PFSK-1 (cell line): Measurements from ENCODE around the gene KRIT1.

Source experiments
- REST ChIP-seq, 2 experiments: IDR thresholded peaks; 2 replicates each; pipeline versions ENCODE4 v1.6.1 to v1.8.0; 2011 to 2012; ENCODE audit warnings: low read depth in 2 of 2, low read length in 2 of 2, control low read depth in 1 of 2, inconsistent platforms in 1 of 2, mild to moderate bottlenecking in 1 of 2, moderate library complexity in 1 of 2; ENCODE audit not compliant: insufficient read depth in 1 of 2
- TAF1 ChIP-seq: IDR thresholded peaks from 2 replicates; pipeline ENCODE4 v1.6.1; 2012; ENCODE audit warnings: low read length, control low read depth, borderline replicate concordance; ENCODE audit not compliant: insufficient read depth

GRCh38 chr7:92281031-92281430 is 35.3 kb upstream of the KRIT1 start:
- TF ChIP-seq TAF1 (no peak), REST (IDR thresholded peaks at IDR 0.05; ENCODE audit: insufficient read depth in 1 of 2, low read depth in 2 of 2, low read length in 2 of 2) (no peak)
